Measurements from ENCODE around the gene DTWD1.
"Not testable (repeated sequence)": the region's sequence is repeated elsewhere in the genome, so short reads cannot be mapped to it uniquely, and the experiment has no call there.

DTWD1 gene, protein sequence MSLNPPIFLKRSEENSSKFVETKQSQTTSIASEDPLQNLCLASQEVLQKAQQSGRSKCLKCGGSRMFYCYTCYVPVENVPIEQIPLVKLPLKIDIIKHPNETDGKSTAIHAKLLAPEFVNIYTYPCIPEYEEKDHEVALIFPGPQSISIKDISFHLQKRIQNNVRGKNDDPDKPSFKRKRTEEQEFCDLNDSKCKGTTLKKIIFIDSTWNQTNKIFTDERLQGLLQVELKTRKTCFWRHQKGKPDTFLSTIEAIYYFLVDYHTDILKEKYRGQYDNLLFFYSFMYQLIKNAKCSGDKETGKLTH

DNA sequence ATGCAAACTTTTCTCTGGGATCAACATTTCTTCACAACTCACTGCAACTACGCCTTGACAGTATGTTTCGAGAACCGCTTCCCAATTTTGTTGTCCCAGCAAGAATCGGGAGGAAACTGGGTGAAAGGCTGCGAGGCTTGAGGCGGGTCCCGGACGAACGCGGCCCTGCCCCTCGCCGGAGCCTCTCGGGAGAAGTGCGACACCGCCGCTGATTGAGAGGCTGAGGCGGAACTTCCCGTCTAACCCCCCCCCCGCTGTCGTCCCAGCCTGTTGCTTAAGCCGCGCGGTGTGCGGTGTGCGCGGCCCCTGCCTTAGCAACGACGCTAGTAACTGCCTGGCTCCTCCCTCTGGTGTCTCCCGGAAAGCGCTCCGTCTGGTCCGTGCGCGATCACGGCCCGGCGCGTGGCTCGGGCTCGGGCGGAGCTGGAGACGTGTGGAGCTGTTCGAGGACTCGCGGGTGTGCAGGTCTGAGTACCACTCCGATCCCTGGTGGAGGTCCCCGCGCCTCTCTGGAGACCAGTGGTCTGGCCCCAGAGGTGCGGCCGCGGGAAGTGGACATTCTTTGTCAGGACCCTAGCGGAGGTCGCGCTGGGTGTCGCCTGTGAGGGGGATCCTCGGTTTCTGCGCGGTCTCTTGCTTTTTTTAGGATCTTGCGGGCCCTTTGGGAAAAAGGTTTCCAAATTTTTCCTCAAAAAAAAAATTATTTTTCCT, at the start of gene DTWD1, which contains the start of gene FAM227B:
DTWD1 (plus strand) TSS at position 391 of the 711 bp plus-strand sequence. CDS start 4,120 bp downstream, outside the sequence.
FAM227B (minus strand) TSS at position 161 of the 711 bp plus-strand sequence. CDS start 5,647 bp downstream, outside the sequence.
- peak; percentile 83 to 93 (median 84) for DNase-seq (ENCODE audit: low read depth in 3 of 3)

DNA sequence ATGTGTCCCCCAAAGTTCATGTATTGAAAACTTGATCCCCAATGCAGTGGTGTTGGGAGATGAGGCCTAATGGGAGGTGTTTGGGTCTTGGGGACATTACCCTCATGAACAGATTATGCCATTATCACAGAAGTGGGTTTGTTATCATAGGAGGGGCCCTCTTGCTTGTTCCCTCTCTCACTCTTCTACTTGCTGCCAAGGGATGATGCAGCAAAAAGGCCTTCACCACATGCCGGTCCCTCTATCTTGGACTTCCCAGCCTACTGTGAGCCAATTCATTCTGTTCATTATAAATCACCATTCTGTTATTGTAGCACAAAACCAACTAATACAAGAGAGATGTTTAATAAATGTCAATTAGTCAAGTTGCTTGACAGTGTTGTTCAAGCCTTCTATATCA, 47.4 kb upstream of the DTWD1 start:
- no peak for DNase-seq (ENCODE audit: low read depth in 3 of 3)

DNA sequence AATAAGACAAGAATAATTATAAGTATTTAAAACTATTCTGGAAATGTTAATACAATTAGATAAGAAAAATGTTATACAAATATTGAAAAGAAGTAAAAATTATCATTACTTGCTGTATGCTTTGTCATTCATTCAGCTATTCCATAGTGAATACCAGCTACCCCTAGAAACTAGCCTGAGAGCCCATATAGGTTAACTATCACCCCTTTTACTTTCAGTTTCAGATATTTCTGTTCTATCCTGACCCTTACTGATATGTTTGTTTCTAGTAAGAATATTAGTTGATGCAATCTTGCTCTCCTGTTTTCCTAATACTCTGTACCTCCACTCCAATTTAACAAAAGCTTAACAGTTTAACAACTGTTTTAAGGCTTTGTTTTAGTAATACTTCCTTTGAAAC, 31.8 kb upstream of the DTWD1 start:
- DNase-seq (ENCODE audit: low read depth in 3 of 3) = no peak

DNA sequence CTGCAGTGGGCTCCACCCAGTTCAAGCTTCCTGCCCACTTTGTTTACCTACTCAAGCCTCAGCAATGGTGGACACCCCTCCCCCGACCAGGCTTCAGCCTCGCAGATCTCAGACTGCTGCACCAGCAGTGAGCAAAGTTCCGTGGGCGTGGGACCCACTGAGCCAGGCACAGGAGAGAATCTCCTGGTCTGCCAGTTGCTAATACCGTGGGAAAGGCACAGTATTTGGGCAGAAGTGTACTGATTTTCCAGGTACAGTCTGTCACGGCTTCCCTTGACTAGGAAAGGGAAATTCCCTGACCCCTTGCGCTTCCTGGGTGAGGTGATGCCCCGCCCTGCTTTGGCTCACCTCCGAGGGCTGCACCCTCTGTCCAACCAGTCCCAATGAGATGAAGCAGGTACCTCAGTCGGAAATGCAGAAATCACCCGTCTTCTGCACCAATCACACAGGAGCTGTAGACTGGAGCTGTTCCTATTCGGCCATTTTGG, 28.0 kb upstream of the DTWD1 start:
- DNase-seq (ENCODE audit: low read depth in 3 of 3) = not testable (repeated sequence)

DNA sequence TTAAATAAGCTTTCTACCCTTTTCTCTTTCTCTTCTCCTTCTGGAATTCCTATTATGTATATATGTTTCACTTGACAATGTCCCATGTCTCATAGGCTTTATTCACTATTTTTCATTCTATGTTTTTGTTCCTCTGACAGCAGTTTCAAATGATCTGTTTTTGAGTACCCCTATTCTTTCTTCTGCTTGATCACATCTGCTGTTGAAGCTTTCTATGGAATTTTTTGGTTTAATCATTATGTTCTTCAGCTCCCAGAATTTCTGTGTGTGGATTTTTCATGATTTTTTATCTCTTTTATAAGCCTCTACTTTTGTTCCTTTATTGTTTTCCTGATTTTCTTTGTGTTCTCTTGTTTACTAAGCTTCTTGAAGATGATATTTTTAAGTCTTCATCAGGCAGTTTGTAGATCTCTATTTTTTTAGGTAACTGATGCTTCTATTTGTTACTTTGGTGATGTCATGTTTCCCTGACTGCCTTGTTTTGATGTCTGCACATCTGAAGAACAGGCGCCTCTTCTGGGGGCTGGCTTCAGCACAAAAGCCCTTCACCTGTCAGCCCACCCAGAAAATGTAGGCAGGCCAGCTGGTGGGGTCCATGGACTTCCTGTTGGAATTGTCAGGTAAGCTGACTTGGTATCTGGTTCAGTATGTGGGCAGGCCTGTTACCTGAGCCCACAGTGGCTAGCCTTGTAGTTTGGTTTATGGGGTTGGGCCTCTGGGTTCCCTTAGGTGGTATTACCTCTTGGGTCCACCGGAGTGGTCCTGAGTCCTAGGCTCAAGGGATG, 16.0 kb upstream of the DTWD1 start:
- DNase-seq (ENCODE audit: low read depth in 3 of 3) = no peak

DNA sequence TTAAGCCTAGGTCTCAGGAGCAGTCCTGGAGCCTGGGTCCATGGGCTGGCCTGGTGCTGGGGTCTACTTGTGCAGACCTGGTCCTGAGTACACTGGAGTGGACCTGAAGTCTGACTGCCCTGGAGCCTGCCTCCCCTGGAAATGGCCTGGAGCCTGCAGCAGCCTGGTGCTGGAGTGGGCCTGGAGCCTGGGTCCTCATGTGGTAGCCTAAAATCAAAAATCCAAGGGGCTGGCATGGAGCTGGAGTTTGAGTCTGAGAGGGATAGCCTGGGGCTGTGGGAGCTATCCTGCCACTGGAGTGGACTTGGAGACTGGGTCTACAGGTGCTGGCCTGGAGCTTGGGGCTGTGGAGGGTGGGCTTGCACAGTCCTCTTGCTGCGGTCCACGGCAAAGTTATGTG, 15.3 kb upstream of the DTWD1 start:
- no peak for DNase-seq (ENCODE audit: low read depth in 3 of 3)

DNA sequence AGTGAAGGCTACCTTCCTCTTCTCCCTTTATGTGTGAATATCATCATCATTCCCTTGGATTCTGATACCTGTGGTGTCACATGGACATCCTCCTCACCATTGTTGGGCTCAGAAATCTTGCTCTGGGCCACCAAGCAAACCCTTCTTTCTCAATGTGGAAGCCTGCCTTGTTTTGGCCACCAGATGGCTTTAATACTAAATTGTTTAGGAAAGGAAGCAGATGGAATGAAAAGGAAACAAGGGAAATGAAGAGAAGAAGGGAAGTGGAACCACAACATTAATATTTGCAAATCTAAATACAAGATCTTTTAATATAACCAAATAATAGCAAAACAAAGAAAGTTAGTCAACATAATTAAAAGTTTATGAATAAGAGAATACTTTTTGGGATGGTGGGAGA, 14.3 kb upstream of the DTWD1 start:
- no peak for DNase-seq (ENCODE audit: low read depth in 3 of 3)

DNA sequence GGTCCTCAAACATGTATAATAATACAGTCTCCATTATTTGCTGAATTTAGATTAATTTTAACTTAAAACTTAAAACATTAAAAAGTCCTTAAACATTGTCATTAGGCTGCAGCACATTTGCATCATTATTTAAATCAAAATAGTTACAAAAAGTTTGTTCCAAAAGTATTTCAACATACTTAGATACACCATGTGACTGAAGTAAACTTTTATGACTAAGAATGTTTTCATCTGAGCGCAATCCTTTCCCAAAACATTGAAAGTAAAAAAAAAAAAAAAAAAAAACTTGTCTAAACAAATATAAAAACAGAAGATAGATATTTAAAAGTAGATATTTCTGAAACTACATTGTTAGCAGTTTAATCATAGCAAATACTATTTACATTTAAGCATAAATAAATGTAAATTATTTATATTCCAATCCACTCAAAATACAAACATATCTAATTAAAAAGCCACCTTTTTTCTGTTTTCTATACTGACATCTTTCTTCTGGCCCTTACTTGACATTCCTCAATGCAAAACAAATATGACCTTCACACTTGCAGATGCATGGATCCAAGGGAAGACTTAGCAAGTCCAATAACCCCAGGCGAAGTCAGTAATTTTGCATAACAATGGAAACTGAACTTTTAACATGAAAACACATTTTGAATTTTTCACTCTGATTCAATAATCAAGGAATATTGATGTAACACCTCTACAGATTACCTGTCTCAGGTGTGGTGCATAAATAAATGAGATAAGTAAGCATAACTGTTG, 10.5 kb upstream of the DTWD1 start:
- DNase-seq (ENCODE audit: low read depth in 3 of 3) = no peak

DNA sequence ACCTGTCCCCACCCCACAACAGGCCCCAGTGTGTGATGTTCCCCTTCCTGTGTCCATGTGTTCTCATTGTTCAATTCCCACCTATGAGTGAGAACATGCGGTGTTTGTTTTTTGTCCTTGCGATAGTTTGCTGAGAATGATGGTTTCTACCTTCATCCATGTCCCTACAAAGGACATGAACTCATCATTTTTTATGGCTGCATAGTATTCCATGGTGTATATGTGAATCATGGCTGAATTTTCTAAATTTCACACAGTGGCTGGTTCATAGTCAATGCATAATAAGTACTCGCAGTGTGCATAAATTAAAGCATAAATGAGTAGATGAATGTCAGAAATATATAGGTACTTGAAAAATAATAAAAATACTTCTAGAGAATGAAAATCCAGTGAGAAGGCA, 8.6 kb upstream of the DTWD1 start:
- not testable (repeated sequence) for DNase-seq (ENCODE audit: low read depth in 3 of 3)

DNA sequence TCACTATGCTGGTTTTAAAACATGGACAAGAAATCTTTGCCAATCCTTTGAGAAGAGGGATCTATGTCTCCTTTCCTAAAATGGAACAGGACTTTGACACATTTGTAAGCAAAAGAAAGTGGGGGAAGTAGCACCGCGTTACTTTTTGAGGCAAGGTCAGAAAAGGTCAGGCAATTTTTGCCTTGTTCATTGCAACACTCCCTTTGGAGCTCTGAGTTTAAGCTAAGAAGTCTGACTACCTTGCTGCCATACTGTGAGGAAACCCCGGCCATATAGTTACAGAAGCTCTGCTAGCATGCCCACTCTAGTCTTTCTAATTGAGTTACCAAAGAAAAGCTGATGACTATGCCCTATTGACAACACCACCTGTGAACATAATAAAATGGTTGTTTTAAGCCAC, 1.6 kb upstream of the DTWD1 start:
- no peak for DNase-seq (ENCODE audit: low read depth in 3 of 3)

DNA sequence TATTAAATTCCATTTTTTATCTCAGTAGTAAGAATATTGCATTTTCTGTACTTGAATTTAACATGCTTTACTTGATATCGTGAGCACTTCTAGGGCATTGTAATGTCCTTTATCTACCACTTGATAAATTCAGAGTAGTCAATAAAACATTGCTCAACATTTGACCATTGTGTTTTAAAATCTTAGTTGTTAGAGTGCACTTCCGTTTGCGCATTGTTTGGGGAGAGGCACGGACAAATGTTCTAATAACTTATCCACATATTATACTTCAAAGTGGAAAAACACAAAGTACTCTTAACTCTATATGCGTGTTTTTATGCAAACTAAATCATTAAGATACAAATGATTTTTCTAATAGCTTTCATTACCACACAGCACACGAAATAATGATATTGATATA, 649 bp upstream of the DTWD1 start:
- no peak for DNase-seq (ENCODE audit: low read depth in 3 of 3)

DNA sequence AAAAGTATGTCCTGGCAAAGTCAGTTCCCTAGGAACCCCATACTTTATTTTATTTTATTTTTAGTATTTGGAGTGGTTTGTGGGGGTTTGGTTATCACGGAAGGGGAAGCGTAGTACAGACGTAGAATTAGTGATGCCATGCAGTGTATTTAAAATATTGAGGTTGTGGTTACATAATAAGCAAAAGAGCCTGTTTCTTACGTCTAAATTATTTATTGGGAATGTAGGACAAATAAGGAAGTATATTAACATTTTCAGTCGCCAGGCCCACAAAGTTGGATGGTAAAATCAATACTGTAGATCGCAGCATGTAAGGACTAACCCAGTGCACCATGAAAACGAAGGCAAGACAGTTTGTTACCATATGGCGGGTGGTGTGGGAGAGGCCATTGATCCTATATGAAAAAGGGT, 558 bp downstream of the DTWD1 start:
- no peak for DNase-seq (ENCODE audit: low read depth in 3 of 3)

DNA sequence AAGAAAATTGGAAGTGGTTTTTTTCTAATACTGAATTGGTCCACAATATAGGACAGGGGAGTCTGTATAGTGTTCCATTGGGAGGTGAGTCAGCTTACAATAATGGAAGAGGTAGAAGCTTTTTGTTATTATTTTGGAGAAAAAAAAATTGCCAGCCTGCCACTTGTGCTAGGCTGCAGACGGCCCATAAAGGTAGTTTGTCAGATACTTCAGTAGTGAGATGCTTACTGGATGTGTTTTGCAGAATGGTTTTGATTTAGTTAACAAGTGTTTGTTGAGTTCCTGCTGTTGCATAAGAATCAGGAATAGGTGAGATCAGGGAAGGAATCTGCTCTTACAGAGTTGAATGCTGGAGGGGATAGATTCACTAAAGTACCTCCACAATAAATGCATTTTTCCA, 1.0 kb downstream of the DTWD1 start:
- no peak for DNase-seq (ENCODE audit: low read depth in 3 of 3)

DNA sequence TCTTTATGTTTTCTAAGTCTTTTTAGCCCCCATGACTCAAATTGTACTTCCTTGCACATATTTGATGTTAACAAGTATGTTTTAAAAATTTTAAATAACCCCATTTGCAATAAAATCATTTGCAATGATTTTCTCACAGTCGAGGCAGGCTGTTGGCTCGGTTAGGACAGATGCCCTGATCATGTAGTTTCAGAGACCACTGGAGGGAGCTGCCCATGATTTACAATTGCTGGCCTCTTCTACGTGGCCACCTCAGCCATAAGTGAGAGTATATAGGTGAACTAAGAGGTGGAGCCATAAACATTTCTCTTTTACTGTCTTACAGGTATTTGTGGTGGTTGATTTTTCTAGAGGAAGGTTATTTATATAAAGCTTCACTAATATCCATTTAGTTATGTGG, 1.7 kb downstream of the DTWD1 start:
- DNase-seq (ENCODE audit: low read depth in 3 of 3) = no peak

DNA sequence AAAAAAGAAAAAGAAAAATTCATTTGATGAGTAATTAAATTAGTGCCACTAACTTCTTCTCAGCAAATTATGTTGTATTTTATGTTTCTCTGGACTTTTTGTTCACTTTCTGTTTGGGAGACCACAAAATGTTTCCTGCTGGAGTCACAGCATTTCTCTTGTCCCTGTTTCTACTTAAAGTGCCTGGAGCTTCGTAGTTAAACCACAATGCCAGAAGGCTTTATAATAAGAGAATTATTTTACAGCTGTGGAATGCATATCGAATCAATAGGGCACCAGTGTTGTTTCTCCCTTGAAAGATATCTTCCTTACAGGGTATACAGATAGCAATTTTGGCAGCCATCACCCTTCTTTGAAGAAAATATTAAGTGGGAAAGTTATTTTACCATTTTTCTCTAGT, 3.2 kb downstream of the DTWD1 start:
- no peak for DNase-seq (ENCODE audit: low read depth in 3 of 3)

DNA sequence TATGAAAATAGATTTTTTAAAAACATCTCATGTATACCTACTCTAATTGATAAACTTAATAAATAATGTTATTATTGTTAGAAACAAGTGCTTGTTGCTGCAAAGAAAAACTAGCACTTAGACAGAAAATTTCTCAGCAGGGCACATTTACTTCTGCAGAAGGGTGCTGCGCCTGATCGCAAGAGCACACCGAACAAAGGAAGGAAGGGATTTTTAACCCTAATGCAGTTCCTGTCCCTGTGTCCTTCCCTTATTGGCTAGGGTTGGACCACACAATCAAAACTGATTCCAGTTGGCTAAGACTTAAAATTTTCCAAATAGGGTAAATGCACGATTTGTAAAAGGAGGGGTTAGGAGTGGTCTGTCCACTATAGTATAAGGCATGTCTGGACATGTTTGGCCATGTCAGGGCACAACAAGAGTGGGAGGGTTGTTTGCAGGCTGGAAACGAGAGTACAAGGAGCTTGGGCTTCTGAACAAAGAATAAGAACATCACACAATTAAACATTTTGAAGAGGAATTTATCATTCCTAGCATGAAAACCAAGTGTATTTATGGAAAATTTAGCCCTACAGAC, 4.7 kb downstream of the DTWD1 start:
- DNase-seq (ENCODE audit: low read depth in 3 of 3) = no peak

DNA sequence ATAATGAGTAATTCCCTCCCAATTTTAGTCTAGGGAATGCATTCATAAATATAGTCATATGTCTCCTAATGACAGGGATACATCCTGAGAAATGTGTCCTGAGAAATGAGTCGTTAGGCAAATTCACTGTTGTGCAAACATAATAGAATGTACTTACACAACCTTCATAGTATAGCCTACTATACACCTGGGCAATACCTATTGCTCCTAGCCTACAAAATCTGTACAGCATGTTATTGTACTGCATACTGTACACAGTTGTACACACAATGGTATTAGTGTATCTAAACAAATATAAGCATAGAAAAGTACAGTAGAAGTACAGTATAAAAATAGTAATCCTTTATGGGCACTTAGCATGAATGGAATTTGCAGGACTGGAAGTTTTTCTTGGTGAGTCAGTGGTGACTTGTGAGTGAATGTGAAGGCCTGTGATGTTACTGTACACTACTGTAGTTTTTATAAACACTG, 6.6 kb downstream of the DTWD1 start:
- no peak for DNase-seq (ENCODE audit: low read depth in 3 of 3)

DNA sequence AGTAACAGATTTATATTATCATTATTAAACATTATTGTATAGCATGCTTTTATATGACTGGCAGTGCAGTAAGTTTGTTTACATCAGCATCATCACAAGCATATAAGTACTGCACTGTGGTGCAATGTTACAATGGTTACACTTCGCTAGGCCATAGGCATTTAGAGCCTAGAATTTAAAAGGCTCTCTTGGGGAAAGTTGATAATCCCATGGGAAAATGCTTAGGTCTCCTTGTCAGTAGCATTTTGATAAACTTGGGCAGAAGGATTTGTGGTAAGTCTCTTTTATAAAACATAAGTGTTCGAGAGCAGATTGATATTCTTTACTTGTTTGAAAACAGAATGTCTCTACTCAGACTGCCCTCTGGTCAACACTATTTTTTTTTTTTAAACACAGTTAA, 7.5 kb downstream of the DTWD1 start:
- no peak for DNase-seq (ENCODE audit: low read depth in 3 of 3)

DNA sequence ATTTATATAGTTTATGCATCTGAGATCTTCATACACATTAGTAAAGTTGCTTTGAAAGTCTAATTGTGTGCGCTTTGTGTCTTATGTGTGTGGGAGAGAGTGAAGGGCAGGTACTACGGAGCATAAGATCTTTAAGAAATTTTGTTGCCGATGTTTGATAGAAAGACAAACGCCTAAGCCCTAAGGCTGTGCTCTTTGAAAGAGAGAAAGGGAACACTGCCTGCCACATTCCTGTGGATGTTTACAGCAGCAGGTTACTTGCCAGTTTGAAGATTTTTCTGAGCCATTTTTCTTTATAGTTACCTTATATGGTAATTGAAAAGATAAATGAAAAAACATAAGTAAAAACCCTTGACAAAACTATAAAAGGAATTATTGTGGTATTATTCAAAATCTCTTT, 17.0 kb downstream of the DTWD1 start:
- DNase-seq (ENCODE audit: low read depth in 3 of 3) = no peak

DNA sequence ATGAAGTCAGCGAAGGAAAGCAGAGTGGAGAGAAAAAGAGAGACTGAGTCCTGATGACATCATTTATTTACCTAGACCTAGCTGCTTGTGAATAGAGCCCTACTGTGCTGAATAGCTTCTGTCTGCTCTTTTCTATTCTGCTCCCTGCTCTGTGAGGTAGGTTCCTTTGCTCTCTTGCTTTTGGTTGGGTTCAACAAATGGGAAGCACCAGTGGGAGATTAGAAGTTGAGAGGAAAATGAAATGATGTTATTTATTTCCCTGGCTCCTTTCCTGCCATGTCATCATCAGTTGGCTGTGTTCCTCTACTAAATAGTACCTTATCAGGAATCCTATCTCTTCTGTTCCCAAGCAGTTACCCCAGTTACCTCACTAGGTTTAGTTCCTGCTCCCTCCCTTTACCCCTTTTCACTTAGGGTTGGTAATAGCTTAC, 23.5 kb downstream of the DTWD1 start:
- DNase-seq (ENCODE audit: low read depth in 3 of 3) = no peak

DNA sequence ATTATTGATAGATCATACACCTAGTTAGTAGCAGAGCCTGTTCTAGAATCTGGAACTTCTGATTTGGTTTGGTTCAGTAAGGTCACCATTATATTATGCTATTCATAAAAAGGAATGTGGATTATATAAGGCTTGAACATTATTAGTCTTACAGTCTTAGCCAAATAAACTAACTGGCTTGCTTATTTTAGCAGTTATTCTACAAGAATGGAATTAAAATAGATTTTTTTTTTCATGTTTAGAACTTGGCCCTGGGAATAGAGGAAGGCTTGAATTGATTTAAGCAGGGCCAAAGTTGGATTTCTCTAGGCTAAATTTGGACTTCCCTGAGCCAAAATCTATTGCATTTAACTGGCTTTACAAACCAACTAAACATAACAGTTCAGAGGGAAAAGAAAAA, 24.4 kb downstream of the DTWD1 start:
- no peak for DNase-seq (ENCODE audit: low read depth in 3 of 3)
